ENCODE results near the gene PHKB.
"Not testable (repeated sequence)": the region's sequence is repeated elsewhere in the genome, so short reads cannot be mapped to it uniquely, and the experiment has no call there.

Gene PHKB

GRCh38 chr16:47627721-47628120 lies 166.6 kb downstream of the PHKB start:
- no peak for DNase-seq

GRCh38 chr16:47631131-47631530 lies 170.0 kb downstream of the PHKB start:
- DNase-seq = no peak

- no peak for DNase-seq
These were observed 173.0 kb downstream of the PHKB start for GRCh38 chr16:47634126-47634525.

GRCh38 chr16:47634727-47635126 lies 173.6 kb downstream of the PHKB start:
- DNase-seq = no peak

- DNase-seq = no peak
These were observed 175.5 kb downstream of the PHKB start for GRCh38 chr16:47636501-47637099.

- no peak for DNase-seq
These were observed 177.0 kb downstream of the PHKB start for GRCh38 chr16:47638175-47638574.

- DNase-seq = no peak
These were observed 179.5 kb downstream of the PHKB start for GRCh38 chr16:47640661-47641060.

- no peak for DNase-seq
These were observed 182.3 kb downstream of the PHKB start for GRCh38 chr16:47643323-47644000.

GRCh38 chr16:47644166-47644565 lies 183.0 kb downstream of the PHKB start:
- no peak for DNase-seq

GRCh38 chr16:47644661-47645060 lies 183.5 kb downstream of the PHKB start:
- no peak for DNase-seq

GRCh38 chr16:47646914-47647313 lies 185.8 kb downstream of the PHKB start:
- no peak for DNase-seq

GRCh38 chr16:47657032-47657431 lies 195.9 kb downstream of the PHKB start:
- no peak for DNase-seq

- no peak for DNase-seq
These were observed 196.8 kb downstream of the PHKB start for GRCh38 chr16:47657977-47658376.

GRCh38 chr16:47660540-47660939 lies 199.4 kb downstream of the PHKB start:
- DNase-seq = no peak

- DNase-seq = no peak
These were observed 203.7 kb downstream of the PHKB start for GRCh38 chr16:47664653-47665325.

GRCh38 chr16:47666434-47666833 lies 205.3 kb downstream of the PHKB start:
- DNase-seq = no peak

GRCh38 chr16:47667956-47668355 lies 206.8 kb downstream of the PHKB start:
- no peak for DNase-seq

GRCh38 chr16:47672475-47672874 lies 211.3 kb downstream of the PHKB start:
- DNase-seq = no peak

GRCh38 chr16:47676635-47677177 lies 215.6 kb downstream of the PHKB start:
- DNase-seq = no peak

- DNase-seq = not testable (repeated sequence)
These were observed 220.4 kb downstream of the PHKB start for GRCh38 chr16:47681571-47681970.

GRCh38 chr16:47687694-47688093 lies 226.6 kb downstream of the PHKB start:
- DNase-seq = no peak

GRCh38 chr16:47693226-47693625 lies 232.1 kb downstream of the PHKB start:
- DNase-seq = no peak

GRCh38 chr16:47694543-47694942 lies 233.4 kb downstream of the PHKB start:
- DNase-seq = no peak

- DNase-seq = no peak
These were observed 234.6 kb downstream of the PHKB start for GRCh38 chr16:47695756-47696155.
